GM19324 (cell line): ENCODE results near the gene CHCHD3.

Experiments
- ATAC-seq: cut with Tn5 transposase; IDR thresholded peaks from one replicate; pipeline ENCODE4 v1.9.1; 2021; ENCODE audit warnings: mild to moderate bottlenecking, moderate library complexity; ENCODE audit not compliant: unreplicated experiment, low FRiP score

CHCHD3 gene

DNA sequence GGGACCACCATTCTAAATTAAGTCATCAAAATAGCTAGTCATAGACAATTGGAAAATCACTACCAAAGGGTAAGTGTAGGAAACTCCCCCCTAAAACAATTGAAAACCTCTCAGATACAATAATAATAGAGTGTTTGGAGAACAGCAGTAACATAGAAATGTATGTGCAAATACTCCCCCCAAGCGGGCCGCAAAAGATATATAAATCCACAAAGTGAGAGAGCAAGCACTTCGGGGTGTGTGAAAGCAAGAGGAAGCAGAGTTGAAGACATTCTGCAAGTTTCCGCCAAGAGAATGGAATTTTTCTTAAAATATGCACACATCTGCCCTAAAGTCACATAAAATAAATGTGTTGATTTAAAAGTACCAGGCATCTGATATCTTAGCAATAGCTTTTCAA, 33.3 kb downstream of the CHCHD3 start:
- ATAC-seq: no peak

DNA sequence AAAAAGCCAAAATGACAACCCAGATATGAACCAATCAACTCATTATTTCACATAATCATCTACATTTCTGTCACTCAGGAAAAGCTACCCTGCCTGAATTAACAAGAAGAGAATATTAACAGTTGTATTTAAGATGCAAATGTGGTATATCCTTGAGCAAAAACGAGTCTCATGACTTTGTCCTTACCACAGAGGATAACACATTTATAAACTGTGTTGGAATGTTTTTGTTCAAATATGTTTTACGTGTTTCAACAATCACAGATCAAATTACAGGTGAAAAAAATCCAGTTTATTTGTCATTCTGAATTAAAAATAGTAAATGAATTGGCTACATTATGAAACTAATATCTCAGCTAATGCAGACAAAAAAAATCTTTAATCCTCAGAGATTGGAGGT, 34.6 kb downstream of the CHCHD3 start:
- ATAC-seq: no peak

DNA sequence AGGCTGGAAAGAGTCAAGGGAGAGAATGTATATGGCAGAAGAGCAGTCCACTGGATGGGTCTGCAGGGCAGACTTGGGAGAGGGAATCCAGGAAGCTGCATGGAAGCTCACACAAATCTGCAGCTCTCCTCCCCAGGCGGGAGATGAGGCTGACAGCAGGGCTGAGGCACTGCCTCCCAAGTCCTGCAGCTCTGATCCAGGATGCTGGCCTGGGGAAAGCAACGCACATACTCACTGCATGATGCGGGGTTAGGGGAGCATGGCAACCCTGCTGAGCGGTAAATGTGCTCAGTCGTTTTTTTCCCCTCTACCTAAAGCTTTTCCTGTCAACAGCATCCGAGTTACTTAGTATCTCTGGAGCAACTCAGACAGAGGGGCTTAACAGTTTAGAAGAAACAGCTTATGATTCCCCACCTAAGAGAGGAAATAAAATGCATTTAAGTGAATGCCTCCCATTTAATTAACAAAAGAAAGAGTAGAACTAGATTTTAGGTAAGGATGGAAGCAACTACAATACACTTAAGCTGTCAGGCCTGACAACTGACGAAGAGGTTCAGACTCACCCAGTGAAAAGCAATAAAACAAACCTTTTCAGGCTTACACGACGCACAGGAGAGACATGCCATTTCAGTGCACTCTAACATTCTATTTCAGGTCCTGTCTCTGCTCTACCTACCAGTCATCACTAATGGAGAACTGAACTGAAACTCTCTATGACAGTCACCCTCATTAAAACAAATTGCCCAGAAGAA, 37.0 kb downstream of the CHCHD3 start:
- ATAC-seq: no peak

DNA sequence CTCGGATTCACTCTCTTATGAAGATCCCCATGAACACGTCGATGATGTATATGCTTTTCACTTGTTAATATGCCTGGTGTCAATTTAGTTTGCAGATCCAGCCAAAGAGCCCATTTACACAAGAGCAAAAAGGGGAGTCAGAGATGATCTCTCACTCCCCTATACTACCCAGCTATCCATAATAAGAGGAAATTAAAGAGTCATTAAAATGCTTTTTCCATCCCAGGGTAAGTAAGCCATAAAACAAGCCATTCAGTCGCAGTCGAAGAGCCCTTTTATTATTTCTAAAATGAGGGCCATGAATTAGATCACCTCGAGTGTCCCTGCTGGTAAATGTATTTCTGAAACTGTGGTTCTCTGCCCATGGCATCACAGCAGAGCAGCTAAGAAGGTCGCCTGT, 41.2 kb downstream of the CHCHD3 start:
- ATAC-seq: no peak

DNA sequence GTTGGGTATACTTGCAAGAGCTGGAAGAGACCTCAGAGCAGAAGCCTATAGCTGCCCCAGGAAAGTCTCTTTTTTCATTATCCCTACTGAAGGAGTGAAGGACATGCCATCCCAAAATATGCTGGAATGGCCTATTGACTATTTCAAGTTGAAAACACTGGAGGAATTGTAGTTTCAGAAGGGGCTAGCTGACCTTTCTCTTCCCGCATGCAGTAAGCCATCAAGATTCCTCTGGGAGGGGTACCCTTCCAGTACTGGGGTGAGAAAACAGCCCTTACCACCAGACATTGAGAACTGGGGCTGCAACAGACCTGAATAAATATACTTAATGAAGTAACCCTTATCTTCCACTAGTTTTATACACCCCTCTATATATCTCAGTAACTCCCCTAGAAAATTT, 41.7 kb downstream of the CHCHD3 start:
- ATAC-seq: no peak

DNA sequence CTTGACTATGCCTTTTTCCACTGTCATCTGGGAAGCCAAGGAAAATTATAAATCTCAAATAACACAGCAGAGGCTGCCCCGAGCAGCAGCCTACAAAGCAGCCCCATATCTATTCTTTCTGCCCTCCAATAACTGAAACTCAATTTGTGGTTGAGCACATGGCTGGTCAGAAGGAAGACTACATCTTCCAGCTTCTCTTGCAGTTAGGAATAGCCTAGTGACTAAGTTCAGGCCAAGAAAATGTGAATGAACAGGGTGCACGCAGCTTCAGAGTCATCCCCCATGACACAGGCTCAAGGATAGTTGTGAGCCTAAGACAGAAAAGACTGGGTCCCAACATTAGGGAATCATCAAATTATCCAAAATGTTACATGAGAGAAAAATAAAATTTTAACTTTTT, 42.3 kb downstream of the CHCHD3 start:
- no peak for ATAC-seq

DNA sequence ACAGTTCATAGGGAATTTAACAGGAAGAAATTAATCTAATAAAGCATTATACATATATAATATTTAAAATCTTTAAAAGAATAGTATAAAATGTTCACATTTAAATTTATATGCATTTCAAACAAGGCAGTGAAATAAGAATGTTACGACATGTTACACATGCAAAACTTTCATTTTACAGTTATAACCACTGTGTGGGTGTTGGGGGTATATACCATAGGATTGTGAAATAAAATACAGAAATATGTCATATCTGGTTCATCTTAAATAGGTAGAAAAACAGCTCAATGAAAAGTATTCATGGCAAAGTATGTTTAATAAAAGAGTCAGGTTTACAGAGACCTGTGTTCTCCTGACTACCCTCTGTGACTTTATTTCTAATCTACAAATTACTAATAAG, 45.6 kb downstream of the CHCHD3 start:
- ATAC-seq: no peak

DNA sequence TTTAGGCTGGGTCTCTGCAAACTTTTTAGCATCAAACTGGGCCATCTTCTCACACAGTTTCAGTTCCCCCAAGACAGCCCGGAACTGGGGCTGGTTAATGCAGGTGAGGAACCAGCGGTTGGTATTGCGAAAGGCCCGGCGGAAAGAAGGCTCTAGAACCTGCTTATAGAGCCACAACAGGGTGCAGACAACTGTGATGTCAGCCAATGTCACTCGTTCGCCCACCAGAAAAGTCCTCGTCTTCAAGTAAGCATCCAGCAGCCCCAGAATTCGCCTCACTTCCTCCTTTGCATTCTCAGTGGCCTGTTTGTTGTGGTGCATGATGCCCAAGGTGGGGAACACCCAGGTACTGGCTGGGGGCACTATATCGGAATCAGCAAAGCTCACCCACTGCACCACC, 46.6 kb downstream of the CHCHD3 start:
- ATAC-seq: peak; percentile 96

DNA sequence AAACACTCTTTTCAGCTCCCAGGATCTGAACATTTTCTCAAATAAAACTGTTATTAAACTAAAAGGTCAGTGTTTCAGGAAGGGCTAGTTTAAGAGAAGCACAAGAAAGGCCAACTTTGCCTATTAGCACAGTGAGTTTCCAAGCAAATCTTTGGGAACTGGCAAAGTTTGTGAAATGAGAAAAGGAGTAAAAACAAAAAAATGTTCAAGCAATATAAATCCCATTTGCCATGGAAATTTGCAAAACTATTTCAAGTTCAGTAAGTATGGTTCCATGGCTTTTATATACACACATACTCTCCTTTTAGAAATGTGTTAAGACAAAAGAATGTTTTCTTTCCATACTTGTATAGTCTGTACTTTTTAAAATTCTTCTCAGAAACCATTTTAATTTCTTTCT, 51.5 kb downstream of the CHCHD3 start:
- no peak for ATAC-seq

DNA sequence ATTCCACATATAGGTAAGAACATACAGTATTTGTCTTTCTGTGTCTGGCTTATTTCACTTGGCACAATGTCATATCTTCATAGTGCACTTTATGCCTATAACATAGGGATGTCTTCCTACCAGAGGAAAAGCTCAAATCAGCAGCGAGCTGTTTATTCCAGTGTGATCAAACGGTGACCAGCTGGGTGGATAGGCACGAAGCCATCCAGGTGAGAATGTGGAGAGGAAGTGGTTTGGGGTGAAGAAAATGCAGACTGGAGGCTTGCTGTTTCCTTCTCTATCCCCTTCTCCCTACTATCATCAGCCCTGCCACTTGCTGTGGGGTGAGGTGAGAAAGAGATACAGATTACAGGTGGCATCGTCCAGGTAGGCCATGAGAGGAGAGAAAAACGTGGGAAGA, 52.4 kb downstream of the CHCHD3 start:
- ATAC-seq: no peak

DNA sequence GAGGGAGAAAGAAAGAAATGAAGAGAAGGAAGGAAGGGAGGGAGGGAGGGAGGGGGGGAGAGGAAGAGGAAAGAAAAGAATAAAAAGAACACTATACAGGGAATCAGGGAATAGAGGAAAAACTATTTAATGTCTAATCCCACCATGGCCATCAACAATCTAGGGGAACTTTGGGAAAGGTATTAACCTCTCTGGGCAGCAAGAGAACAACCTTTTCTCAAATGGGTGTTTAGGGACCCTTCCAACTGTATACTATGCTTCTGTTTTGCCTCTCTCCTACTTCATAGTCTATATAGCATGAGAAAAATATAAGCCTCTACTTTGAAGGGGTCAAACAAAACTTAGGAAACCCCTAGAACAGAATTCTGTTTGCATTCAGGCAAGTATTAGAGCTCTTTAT, 54.5 kb downstream of the CHCHD3 start:
- no peak for ATAC-seq

DNA sequence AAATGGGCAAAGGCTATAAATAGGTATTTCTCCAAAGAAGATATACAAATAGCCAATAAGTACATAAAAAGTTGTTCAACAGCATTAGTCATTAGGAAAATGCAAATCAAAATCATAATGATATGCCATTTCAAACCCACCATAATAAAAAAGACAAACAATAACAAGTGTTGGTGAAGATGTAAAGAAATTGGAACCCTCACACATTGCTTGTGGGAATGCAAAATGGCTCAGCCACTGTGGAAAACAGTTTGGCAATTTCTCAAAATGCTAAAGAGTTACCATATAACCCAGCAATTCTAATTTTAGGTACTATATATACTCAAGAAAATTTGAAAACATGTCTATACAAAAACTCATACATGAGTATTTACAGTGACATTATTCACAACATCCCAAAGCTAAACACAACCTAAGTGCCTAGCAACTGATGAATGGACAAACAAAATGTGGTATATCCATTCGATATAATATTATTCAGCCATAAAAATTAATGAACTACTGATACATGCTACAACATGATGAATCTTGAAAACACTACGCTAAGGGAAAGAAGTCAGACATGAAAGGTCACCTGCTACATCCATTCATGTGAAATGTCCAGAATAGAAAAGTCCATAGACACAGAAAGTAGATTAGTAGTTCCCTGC, 55.6 kb downstream of the CHCHD3 start:
- no peak for ATAC-seq

DNA sequence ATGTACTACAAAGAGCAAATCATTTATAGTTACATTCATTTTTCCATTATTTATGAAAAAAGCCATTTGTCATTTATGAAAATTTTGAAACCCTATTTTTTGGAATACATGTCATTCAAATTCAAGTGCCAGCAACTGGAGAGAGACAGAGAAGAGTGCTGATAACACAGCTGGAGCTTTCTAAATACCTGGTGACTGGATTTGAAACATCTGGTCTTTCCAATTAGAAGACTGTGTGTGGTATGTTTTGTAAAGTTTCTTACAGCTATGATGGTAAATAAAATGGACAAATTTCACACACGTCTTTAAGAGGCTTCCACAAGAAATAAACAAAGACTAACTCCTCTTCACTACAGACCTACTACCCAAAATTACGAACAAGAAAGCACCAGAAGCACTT, 56.8 kb downstream of the CHCHD3 start:
- ATAC-seq: no peak

DNA sequence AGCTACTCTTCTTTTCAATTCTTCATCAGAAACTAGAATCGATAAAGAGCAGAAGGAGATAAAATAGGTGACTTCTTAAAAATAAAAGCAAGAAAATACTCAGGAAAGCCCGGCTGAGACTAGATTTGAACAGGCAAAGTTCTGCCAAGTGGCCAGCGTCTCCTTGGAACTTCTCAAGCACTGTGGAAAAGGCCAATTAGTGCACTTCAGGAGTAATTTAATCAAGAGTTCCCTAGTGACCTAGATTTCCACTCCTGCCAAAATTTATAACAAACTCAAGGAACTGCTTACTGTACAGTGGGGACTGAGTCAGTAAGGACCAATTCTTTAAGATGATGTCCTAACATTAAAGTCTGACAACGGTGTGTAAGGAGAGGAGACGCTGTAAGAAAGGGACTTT, 57.3 kb downstream of the CHCHD3 start:
- no peak for ATAC-seq

DNA sequence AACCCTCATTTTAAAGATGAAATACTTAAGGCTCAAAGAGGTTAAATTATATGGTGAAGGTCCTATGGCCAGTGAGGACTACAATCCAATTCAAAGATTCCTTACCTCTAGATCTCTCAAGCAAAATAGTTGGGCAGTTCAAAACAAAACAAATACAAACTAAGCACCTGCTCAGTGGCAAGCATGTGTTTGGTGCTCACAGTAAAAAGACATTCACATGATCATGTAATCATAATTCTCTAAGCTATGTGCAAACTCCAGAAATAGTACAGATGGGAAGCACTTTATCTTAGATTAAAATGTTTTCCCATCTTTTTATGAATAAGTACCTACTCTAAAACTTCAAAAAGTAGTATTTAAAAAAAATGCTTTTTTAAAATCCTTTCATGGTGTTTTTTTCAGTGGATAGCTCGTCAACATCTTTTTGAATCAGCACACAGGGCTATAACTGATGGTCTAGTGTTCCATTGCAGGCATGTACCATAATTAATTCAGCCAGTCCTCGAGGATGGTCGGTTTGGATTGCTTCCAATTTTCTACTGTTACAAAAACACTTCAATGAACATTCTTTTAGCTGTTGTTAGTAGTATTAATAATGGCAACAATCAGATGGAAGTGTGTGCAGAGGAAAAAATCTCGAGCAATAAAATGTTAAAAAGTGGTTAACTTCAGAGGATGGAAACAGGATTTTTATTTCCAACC, 58.4 kb downstream of the CHCHD3 start:
- no peak for ATAC-seq

DNA sequence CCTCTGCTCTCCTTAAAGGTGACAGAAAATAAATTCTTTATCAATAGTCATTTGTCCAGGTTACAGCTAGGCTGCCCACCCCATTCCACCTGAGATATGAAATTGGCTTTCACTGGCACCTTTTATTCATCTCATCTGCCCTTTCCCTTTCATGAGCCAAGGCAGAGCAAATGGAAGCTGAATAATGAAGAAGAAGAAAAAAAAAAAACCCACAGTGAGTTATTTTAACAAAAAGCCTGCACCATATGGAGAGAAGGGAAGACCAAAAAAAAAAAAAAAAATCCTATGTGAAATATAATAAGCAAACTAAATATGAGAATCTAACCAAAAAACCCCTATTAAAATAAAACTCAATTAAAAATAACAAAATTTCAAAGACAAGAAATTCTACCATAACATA, 59.2 kb downstream of the CHCHD3 start:
- no peak for ATAC-seq

DNA sequence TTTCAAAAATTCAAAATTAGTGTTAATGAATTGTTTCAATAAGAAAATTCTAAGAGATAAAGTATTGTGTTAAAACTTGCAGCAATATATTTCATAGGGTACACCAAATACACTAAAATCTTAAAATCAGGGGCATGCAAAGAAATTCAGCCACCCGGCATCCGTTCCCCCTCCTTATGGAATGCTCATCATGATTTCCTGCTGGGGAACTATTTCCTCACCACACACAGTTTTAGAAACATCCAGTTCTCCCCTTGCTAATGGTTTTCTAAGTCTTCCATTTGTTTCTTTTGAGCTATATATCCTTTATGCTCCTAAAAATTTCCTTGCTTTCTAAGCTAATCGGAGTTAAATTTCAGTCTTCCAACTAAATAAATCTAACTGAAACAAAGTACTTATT, 60.7 kb downstream of the CHCHD3 start:
- ATAC-seq: no peak

DNA sequence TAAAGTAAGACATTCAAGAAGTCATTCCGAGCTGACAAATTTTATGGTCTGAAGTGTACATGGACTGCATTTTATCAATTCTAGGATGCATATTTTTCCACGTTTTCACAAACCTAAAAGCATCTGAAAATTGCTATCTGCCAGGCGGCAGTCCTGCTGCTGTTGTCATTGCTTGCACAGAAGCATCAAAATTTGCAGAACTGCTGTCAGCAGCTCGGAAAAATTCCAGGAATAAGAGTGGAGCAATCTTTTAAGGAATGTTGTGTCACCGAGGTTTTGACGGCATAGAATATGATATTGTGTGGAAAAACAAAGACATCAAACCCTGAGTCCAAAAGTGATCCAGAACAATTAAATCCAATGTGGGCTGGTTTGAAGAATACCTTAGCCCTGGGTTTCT, 61.4 kb downstream of the CHCHD3 start:
- no peak for ATAC-seq

DNA sequence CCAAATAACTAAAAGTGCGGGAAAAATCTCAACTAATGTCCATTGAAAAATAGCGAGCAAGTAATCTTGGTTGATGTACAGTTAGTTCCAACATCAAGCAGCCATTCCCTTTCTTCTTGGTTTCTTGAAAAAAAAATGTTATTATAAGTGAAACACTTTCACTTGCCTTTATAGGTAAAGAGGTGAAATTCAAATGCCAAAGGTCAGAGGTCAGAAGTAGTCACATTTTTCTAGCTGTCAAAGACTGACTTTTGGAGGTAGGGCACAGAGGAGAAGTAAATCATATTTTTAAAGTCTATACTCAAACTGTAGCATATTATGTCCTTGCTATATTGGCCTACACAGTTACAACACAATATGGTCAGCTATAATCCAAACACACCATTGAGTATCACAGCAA, 62.3 kb downstream of the CHCHD3 start:
- no peak for ATAC-seq

DNA sequence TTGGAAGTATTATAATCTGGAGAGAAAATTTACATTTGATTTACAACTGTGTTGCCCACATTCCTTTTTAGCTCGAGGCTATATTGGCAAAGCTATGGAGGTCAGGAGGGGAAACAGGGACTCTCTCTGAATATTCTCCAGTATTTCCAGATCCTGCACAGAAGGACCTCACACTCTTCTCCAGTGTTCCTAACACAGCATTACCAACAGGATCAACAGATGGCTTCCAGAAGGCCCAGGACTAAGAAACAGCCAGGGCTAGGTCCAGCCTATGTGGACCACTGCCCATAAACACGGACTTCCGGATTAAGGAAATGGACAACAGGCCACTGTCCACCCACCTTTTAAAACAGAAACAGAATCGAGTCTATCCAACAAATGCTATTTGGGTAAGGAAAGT, 65.3 kb downstream of the CHCHD3 start:
- ATAC-seq: no peak

DNA sequence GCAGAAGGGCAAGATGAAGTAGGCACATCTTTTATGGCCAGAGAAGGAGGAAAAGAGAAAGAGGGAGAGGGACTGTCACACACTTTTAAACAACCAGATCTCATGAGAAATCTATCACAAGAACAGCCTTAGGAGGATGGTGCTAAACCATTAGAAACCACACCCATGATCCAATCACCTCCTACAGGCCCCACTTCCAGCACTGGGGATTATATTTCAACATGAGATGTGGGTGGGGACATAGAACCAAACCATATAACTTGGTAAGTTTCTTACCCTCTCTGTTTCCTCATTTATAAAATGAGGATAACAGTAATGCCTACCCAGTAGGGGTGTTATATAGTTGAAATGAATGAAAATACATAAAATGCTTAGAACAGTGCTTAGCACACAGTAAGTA, 66.0 kb downstream of the CHCHD3 start:
- no peak for ATAC-seq

DNA sequence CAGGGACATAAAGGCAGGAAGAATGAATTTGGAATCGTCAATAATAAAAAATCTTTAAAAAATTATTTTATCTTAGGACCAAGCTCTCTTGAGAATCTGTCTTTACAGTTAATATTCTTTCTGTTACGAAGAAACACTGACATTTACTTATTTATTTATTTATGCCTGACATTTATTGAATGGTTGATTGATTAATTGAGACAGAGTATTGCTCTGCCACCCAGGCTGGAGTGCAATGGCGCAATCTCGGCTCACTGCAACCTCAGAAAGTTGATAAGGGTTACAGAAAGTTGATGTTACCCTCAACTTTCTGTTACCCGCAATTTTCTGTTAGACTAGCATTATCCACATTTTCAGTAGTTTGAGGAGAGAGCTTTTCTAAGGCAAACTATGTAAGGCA, 70.1 kb downstream of the CHCHD3 start:
- no peak for ATAC-seq
